COLO668 (cell line): ENCODE measurements around the gene NGEF.
"Not testable (repeated sequence)": the region's sequence is repeated elsewhere in the genome, so short reads cannot be mapped to it uniquely, and the experiment has no call there.

Experiments used
- DNase-seq: peaks from one replicate; lab custom pipeline; 2025; ENCODE audit not compliant: unreplicated experiment; lab: John Stamatoyannopoulos, UW

NGEF gene

DNA sequence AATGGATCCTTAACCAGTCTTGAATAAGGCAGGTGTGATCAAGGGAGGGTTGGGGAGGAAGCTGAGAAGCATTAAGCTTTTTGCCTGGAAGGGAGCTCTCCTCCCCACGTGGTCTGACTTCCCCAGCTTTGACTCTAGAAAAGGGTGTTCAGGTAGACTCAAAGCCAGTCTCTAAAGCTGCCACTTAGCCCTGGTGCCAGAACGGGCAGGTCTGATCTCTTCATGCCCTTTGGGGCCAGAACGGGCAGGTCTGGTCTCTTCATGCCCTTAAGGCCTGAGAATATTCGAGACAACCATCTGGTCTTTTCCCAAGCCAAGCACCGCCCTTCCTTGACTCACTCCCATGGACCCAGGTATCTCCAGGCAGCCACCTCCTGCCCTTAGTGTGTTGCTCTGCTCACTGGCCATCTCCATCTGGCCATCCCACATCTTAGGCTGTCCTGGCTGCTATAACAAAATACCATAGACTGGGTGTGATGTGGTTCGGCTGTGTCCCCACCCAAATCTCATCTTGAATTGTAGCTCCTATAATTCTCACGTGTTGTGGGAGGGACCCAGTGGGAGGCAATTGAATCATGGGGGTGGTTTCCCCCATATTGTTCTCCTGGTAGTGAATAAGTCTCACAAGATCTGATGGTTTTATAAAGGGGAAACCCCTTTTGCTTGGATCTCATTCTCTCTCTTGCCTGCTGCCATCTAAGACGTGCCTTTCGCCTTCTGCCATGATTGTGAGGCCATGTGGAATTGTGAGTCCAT is 83.6 kb downstream of the NGEF start:
- no peak for DNase-seq

DNA sequence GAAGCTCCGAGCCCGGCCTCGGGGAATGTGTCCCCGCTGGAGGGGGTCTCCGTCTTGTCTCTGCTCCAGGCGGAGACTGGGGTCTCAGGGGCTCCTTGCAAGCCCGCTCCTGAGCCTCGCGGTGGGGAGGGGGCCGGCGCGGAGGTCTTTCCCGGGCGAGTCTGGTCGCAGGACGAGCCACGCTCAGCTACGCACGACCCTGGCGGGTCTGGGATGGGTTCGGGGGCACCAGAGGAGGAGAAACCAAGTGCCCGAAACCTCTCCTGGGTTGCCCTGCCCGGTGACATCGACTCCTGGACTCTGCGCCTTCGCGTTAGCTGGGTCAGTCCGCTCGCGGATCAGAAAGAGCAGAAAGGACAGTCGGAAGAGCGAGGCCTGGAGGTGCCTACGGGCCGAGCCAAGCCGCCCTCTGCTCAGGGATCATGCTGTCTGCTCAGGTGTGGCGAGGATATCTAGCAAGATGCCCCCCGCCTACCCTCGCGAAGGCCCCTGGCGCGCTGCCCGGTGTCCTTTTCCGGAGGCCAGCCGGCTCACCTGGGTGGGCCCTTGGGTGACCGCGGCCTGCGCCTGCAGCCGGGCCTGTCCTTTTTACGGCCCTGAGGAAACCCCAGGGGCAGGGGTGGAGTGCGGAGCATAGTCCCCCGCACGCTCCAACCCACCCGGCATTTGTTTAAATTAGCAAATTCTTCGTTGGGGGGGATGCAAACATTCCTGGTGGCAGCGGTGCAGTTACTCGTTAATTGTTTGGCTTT is 84.3 kb downstream of the NGEF start:
- DNase-seq, result no peak

DNA sequence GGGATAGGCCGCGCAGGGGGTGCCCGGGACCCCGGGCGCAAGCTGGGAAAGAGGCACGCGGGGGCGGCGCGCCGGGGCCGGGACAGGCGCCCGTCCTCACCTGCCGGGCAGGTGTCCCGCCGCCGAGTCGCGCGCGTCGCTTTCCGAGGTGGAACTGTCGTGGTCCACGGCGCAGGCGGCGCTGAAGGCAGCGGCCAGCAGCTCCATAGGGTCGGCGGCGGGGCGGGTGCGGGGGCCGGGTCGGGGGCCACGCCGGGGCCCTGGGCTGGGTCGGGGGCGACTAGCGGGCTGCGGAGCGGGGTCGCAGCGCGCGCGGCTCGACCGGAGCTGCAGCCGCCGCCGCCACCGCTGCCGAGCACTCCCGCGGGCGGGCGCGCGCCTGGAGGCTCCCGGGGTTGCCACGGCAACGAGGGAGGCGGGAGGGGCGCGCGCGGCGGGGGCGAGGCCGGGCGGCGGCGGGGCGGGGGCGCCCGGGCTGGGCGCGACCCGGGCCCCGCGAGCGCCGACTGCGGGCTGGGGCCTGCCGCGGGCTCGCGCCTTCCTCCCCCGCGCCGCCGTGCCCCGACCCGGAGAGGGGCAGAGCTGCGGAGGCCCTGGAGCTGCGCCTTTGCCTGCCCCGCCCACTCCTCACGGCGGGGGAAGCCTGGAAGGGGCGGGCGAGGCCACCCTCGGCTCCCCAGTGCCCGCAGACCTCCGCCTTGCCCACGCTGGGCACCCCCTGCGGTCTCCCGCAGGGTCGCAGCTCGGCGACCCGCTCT is 85.1 kb downstream of the NGEF start:
- no peak for DNase-seq

DNA sequence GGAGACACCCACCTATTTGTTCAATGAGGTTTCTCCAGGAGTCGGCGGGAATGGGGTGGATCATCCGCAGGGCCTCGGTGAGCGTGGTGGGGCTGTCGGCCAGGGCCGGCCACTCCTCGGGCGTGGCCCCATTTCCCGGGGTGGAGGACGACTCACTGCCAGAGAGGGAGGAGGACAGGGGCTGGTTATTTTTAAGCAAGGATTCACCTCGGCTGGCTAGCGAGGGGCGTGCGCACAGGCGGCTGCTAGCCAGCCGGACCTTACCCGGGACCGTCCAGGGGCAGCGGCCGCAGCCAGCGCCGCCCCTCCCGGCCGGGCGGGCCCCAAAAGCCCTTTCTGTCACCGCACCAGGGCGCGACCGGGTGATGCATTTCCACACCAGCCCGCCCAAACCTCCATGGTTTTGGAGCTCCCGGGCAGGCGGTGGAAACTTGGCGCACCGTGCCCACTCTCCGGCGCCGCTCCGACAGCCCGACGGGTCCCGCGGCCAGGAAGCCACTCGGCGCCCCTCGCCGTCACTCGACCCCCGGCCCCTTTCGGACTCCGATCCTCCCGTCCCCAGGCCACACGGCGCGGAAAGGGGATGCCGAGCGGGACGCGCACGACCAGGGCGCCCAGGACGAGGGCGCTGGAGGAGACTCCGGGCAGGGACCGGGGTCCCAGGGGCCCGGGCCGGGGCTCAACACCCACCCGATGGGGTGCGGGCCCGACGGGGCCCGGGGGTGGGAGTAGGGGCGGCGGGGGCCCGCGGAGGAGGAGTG is 85.8 kb downstream of the NGEF start:
- no peak for DNase-seq

DNA sequence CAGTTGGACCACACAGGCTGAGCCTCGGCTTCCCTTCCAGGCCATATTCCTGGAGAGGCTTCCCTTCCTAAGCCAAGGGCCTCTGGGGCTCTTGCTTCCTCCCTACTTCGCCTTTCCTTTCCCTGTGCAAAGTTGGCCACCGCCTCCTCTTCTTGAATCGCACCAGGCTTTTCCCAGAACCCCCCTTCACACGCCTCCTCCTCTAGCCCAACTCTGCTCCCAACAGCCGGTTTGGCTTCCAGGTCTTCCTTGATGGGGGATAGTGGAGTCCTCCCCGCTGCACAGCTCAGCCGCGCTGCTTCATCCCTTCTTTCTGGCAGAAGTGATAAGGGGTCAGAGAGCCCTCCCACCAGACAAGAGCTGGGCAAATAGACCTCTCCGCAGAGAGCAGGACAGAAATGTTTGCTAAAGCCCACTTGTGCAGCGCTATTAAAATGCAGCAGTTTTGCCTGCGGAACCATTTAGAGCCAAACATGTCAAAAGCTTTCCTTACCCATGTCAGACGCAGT is 86.6 kb downstream of the NGEF start:
- no peak for DNase-seq

DNA sequence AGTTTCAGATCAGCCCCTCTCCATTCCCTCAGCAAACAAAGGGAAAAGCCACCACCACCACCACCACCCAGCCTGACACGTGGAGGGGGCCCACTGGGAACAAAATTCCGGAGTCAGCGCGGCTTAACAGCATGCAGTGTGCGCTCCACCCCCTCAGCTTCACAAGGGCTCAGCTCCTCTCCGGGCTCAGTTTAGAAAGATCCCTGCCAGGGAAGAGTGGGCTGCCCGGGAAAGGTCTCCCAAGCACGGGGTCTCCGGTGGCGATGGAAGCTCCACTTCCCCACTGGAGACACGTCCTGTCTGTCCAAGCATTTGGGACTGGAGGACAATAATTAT is 87.3 kb downstream of the NGEF start:
- no peak for DNase-seq

DNA sequence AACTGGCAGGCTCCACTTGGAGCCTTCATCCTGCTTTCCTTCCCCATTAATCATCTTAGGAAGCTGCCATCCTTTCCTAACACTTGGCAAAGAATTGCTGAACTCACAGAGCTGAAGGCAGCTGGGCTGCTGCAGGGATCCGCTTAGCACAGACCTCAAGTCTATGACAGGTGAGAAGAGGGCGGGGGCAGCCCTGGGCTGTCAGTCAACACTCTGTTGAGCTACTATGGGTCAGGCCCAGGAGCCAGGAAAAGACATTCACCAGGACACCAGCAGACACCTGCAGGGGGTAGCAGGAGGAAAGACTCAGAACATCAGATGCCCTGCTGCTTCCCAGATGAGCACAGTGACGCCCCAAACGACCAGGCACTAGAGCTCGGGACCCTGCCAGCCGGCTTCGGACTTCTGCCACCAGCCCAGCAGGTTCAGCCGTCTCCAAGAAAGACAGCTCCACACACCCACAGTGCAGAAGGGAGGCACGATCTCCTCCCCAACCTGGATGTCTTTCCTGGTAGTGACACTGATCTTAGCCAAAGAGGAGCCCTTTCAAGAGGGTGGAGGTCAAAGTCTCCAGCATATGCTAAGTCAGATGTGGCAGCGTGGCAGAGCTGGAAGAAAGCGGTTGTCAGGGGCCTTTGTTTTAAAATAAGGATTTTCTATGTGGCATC is 87.8 kb downstream of the NGEF start:
- DNase-seq, result no peak

DNA sequence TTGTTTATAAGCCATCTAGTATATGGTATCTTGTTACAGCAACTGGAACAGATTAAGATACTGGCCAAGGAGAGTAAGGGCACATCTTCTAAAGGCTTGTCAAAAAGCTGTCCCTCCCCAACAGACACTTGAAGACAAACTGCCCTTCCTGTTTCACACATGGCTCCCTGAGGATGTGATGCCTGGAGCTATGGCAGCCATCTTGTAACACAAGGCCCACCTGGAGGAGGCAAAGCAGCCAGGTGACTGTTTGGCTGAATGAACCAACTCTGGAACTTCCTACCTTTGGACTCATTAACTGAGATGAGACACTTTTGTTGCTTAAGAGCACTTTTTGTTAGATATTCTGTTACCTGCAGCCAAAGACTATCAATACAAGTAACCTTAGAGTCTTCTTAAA is 88.6 kb downstream of the NGEF start:
- DNase-seq, result no peak

DNA sequence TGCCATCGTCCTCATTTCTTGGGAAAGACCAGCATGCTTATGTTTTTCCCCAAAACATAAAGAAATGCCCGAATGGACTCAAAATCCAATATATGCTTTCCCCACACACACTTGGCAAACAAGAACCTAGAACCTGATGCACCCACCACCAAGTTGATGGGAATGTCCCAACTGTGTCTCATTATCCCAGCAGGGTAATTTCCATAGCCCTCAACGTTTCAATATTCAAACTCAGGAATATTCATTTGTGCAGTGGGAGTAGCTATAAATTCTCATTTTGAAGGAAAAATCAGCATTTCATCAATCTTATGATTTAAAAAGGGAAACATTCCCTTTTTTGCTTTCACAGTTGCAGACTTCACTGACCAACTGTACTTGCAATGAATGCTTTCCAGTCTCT is 92.3 kb downstream of the NGEF start:
- no peak for DNase-seq

DNA sequence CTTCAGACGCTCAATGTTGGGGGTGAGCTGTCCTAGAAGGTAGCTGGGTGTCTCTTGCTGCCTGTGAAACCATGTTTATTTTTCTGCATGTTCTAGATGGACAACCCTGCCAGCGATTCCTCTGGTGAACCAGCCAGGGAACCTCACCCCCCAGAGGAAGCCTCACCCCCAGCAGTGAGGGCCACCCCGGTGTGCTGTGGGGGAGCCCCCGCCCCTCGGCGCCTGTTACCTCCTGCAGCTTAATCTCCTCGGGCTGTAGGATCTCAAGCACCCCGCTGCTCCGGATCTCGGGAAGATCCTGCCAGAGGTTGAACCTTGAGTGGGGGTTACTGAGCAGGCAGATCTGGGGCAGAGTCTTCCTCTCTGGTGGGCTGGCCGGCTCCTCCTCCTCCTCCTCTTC is 93.0 kb downstream of the NGEF start:
- no peak for DNase-seq

DNA sequence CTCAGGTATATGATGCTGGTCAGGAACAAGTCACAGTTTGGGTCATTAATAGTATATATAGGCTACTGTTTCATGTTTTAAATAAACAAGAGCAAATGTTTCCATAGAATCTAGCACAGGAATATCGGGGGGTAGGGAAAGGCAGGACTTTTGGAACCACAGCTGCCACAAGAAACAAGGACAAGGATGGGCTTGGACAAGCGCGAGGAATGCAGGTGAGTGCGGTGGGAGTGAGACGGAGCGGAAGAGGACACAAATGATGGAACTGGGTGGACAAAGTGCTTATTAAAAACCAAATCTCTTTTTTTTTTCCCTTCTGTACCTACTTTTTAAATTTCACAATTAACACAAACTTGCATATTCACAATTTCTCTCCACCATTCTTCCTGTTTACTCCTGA is 93.9 kb downstream of the NGEF start:
- DNase-seq, result no peak

DNA sequence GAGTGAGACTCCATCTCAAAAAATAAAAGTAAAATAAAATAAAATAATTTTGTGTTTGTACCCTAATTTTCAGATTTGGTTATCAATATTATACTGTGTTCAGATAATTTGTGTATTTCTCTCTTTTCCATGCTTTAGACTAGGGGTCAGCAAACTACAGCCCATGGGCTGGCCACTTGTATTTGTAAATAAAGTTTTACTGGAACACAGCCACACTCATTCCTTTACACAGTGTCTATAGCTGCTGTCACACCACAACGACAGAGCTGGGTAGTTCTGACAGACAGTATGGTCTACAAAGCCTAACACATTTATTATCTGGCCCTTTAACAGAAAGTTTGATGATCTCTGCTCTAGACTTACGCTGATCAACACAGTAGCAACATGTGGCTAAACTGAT is 99.2 kb downstream of the NGEF start:
- no peak for DNase-seq

DNA sequence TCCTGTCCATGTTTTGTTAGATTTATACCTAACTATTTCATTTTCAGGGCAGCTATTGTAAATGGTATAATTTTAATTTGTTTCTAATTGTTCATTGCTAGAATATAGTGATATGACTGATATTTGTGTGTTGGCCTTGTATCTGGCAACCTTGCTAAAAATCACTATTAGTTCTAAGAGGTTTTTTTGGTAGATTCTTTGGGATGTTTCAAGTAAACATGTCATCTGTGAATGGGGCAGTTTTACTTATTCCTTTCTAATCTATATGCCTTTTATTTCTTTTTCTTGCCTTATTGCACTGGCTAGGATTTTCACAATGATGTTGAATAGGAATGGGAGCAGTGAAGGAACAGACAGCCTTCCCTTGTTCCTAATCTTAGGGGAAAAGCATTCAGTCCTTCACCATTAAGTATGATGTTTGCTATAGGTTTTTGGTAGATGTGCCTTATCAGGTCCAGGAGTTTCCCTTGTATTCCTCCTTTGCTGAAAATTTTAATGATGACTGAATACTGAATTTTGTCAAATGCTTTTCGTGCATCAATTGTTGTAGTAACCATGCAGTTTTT is 101.3 kb downstream of the NGEF start:
- no peak for DNase-seq

DNA sequence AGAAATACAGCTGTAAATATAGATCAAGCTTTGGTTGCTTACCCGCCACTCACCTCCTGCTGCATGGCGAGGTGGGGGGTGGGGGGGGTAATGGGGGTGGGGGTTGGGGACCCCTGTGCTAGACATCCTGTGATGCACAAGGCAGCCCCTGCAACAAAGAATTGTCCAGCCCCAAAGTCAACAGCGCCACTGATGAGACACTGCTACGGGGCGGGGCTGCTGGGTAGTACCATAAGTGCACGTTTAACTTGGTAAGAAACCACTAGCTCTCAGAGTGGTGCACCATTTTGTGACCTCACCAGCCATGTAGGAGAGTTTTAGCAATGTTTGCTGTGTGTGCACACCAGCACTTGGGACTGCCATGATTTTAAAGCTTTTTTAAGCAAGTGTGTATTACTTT is 102.7 kb downstream of the NGEF start:
- DNase-seq, result no peak

DNA sequence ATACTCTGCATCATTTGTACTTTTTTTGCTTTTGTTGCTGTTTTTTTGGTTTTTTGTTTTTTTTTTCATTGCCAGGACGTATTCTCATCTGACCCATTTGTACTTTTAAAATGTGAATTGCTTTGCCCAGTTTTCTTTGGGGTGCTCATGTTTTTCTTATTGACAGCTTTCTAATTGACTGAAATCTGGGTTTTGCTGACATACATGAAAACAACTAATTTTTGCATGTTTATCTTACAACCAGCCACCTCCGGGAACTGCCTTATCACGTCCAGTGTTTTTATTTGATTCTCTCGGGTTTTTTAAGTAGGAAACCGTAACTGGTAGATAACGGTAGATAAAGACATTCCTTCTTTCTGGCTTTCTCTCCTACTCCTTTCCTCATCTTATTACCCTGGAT is 104.4 kb downstream of the NGEF start:
- no peak for DNase-seq

DNA sequence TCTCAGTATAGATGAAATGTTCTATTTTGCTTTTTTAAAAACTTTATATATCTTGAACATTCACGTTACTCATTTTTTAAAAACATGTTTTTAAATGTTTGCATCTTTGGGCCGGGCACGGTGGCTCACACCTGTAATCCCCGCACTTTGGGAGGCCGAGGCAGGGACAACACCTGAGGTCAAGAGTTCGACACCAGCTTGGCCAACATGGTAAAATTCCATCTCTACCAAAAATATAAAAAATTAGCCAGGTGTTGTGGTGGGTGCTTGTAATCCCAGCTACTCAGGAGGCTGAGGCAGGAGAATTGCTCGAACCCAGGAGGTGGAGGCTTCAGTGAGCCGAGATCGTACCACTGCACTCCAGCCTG is 105.4 kb downstream of the NGEF start:
- DNase-seq, result not testable (repeated sequence)

DNA sequence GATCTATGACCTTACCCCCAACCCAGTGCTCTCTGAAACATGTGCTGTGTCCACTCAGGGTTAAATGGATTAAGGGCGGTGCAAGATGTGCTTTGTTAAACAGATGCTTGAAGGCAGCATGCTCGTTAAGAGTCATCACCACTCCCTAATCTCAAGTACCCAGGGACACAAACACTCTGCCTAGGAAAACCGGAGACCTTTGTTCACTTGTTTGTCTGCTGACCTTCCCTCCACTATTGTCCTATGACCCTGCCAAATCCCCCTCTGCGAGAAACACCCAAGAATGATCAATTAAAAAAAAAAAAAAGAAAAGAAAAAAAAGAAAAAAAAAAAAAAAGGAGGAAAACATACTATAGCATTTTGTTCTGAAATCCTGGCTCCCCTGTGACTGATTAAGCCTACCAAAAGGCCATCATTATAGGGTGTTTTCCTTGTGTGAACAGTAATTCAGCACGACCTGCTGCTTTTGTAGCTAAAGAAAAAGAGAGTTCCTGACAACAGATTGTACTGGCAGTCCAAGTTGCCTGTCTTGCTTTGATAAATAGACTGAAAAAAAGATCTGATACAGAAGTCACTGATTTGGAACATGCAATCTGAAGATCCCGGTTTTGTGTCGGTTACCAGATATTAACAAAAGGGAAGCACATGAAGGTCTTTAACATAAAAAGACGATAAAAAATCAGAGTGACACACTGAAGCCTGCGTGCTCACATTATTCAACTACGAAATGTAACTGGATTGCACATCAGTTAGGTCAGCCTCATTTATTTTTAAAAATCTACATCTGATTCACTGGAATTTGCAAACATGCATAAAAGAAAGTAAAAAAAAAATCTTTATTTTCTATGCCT is 106.0 kb downstream of the NGEF start:
- not testable (repeated sequence) for DNase-seq

DNA sequence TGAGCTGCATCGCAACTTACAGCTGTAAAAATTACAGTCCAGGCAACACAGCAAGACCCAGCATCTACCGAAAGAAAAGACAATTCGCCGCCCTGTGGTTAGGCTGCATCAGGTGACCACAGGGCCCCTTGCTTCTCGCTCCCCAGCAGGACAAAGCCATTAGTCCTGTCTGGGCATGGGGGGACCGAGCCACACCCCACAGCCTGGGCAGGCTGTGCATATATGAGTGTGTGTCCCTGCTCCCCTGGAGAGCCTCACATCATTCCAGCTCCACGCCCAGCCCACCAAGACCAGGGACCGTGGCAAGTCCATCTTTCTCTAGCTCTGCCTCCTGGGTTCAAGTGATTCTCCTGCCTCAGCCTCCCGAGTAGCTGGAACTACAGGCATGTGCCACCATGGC is 109.1 kb downstream of the NGEF start:
- DNase-seq, result no peak
